ENCODE data around the gene FGFR3. TPM values are rescaled to one million over a fixed set of nuclear protein-coding genes. Genes with fewer than 3 reads are reported as not detected.

Gene FGFR3
- total RNA-seq, 3 donors from 2014 or later (not counting 1 experiment from before 2014, with no cell fraction given), result not detected

GRCh38 chr4:1806223-1806564 is 13.1 kb downstream of the FGFR3 start:
- H3K36me3 ChIP-seq (ENCODE audit: control insufficient read depth, insufficient read depth, low read length), result no peaks in the 10 kb centered on the region
- no peaks in the 10 kb centered on the region for H3K9me3 Mint-ChIP-seq
- intact Hi-C loops (cut with micrococcal nuclease), result no loop called here
- ATAC-seq (no peak), DNase-seq (no peak)
- H3K27ac ChIP-seq (ENCODE audit: low read length), result no peak overlapping the region
- H3K4me3 Mint-ChIP-seq, result no peak overlapping the region
- H3K27me3 ChIP-seq (ENCODE audit: control insufficient read depth, insufficient read depth, low read length), result no peaks in the 10 kb centered on the region
- WGBS (ENCODE audit: insufficient coverage), result 86% methylated on average over 11 of the region's 11 CpGs
- no peaks in the 10 kb centered on the region for H3K36me3 Mint-ChIP-seq
- TF ChIP-seq, protein P1, sequence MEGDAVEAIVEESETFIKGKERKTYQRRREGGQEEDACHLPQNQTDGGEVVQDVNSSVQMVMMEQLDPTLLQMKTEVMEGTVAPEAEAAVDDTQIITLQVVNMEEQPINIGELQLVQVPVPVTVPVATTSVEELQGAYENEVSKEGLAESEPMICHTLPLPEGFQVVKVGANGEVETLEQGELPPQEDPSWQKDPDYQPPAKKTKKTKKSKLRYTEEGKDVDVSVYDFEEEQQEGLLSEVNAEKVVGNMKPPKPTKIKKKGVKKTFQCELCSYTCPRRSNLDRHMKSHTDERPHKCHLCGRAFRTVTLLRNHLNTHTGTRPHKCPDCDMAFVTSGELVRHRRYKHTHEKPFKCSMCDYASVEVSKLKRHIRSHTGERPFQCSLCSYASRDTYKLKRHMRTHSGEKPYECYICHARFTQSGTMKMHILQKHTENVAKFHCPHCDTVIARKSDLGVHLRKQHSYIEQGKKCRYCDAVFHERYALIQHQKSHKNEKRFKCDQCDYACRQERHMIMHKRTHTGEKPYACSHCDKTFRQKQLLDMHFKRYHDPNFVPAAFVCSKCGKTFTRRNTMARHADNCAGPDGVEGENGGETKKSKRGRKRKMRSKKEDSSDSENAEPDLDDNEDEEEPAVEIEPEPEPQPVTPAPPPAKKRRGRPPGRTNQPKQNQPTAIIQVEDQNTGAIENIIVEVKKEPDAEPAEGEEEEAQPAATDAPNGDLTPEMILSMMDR (IDR thresholded peaks at IDR 0.05), result no peak
- no peaks in the 10 kb centered on the region for H3K4me1 Mint-ChIP-seq
- no peaks in the 10 kb centered on the region for H3K9me3 ChIP-seq (ENCODE audit: control insufficient read depth, insufficient read depth, low read length)
- H3K4me3 ChIP-seq (ENCODE audit: low read length), result no peak overlapping the region
- no peaks in the 10 kb centered on the region for H3K4me1 ChIP-seq (ENCODE audit: control insufficient read depth, insufficient read depth, low read length)
- H3K27me3 Mint-ChIP-seq (ENCODE audit: low read depth in 2 of 2), result no peaks in the 10 kb centered on the region
- H3K27ac Mint-ChIP-seq, result no peak overlapping the region

- Histone ChIP-seq H3K36me3 (ENCODE audit: control insufficient read depth, insufficient read depth, low read length) (no peaks in the 10 kb centered on the region), H3K27me3 (ENCODE audit: control insufficient read depth, insufficient read depth, low read length) (no peaks in the 10 kb centered on the region), H3K4me1 (ENCODE audit: control insufficient read depth, insufficient read depth, low read length) (no peaks in the 10 kb centered on the region), H3K4me3 (ENCODE audit: low read length) (no peak overlapping the region), H3K9me3 (ENCODE audit: control insufficient read depth, insufficient read depth, low read length) (no peaks in the 10 kb centered on the region), H3K27ac (ENCODE audit: low read length) (no peak overlapping the region)
- no peaks in the 10 kb centered on the region for H3K27me3 Mint-ChIP-seq (ENCODE audit: low read depth in 2 of 2)
- H3K36me3 Mint-ChIP-seq, result no peaks in the 10 kb centered on the region
- intact Hi-C loops (cut with micrococcal nuclease), result no loop called here
- H3K4me3 Mint-ChIP-seq, result no peak overlapping the region
- H3K27ac Mint-ChIP-seq, result no peak overlapping the region
- H3K9me3 Mint-ChIP-seq, result no peaks in the 10 kb centered on the region
- TF ChIP-seq, protein P1 (IDR thresholded peaks at IDR 0.05), result no peak
- ATAC-seq, result no peak
- DNase-seq, result no peak
- 93% methylated on average over 41 of the region's 41 CpGs for WGBS (ENCODE audit: insufficient coverage)
- H3K4me1 Mint-ChIP-seq, result no peaks in the 10 kb centered on the region
These were observed 13.7 kb downstream of the FGFR3 start for GRCh38 chr4:1806596-1807331.

GRCh38 chr4:1807332-1807777 is 14.3 kb downstream of the FGFR3 start:
- Histone ChIP-seq H3K36me3 (ENCODE audit: control insufficient read depth, insufficient read depth, low read length) (no peaks in the 10 kb centered on the region), H3K4me1 (ENCODE audit: control insufficient read depth, insufficient read depth, low read length) (no peaks in the 10 kb centered on the region), H3K4me3 (ENCODE audit: low read length) (no peak overlapping the region), H3K27me3 (ENCODE audit: control insufficient read depth, insufficient read depth, low read length) (no peaks in the 10 kb centered on the region), H3K27ac (ENCODE audit: low read length) (no peak overlapping the region), H3K9me3 (ENCODE audit: control insufficient read depth, insufficient read depth, low read length) (no peaks in the 10 kb centered on the region)
- 87% methylated on average over 16 of the region's 16 CpGs for WGBS (ENCODE audit: insufficient coverage)
- Mint-ChIP-seq H3K36me3 (no peaks in the 10 kb centered on the region), H3K9me3 (no peaks in the 10 kb centered on the region), H3K4me3 (no peak overlapping the region), H3K27me3 (ENCODE audit: low read depth in 2 of 2) (no peaks in the 10 kb centered on the region), H3K4me1 (no peaks in the 10 kb centered on the region), H3K27ac (no peak overlapping the region)
- intact Hi-C loops (cut with micrococcal nuclease), result no loop called here
- ATAC-seq (no peak), DNase-seq (no peak)
- TF ChIP-seq, protein P1 (IDR thresholded peaks at IDR 0.05), result no peak

DNA sequence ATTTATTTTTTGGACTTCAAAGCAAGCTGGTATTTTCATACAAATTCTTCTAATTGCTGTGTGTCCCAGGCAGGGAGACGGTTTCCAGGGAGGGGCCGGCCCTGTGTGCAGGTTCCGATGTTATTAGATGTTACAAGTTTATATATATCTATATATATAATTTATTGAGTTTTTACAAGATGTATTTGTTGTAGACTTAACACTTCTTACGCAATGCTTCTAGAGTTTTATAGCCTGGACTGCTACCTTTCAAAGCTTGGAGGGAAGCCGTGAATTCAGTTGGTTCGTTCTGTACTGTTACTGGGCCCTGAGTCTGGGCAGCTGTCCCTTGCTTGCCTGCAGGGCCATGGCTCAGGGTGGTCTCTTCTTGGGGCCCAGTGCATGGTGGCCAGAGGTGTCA is 15.3 kb downstream of the FGFR3 start:
- WGBS (ENCODE audit: insufficient coverage), result 91% methylated on average over 3 of the region's 6 CpGs
- no peaks in the 10 kb centered on the region for H3K27me3 Mint-ChIP-seq (ENCODE audit: low read depth in 2 of 2)
- no peaks in the 10 kb centered on the region for H3K9me3 Mint-ChIP-seq
- TF ChIP-seq, protein P1 (IDR thresholded peaks at IDR 0.05), result no peak
- H3K36me3 Mint-ChIP-seq, result no peaks in the 10 kb centered on the region
- Histone ChIP-seq H3K27ac (ENCODE audit: low read length) (no peak overlapping the region), H3K4me1 (ENCODE audit: control insufficient read depth, insufficient read depth, low read length) (no peaks in the 10 kb centered on the region), H3K27me3 (ENCODE audit: control insufficient read depth, insufficient read depth, low read length) (no peaks in the 10 kb centered on the region), H3K4me3 (ENCODE audit: low read length) (no peak overlapping the region), H3K36me3 (ENCODE audit: control insufficient read depth, insufficient read depth, low read length) (no peaks in the 10 kb centered on the region), H3K9me3 (ENCODE audit: control insufficient read depth, insufficient read depth, low read length) (no peaks in the 10 kb centered on the region)
- no peak for DNase-seq
- ATAC-seq, result no peak
- no peaks in the 10 kb centered on the region for H3K4me1 Mint-ChIP-seq
- no peak overlapping the region for H3K4me3 Mint-ChIP-seq
- intact Hi-C loops (cut with micrococcal nuclease), result no loop called here
- H3K27ac Mint-ChIP-seq, result no peak overlapping the region
